ENCODE data around the gene MINDY4. TPM values are rescaled to one million over a fixed set of nuclear protein-coding genes. Genes with fewer than 3 reads are reported as not detected.

MINDY4 gene
- total RNA-seq, 5 donors from 2014 or later (not counting 1 experiment from before 2014, with no cell fraction given), result 0.60 to 1.7 (median 1.2) TPM

GRCh38 chr7:30864101-30864500, 92.9 kb downstream of the MINDY4 start:
- no peak overlapping the region for H3K4me3 ChIP-seq (ENCODE audit: control insufficient read depth in 1 of 2, extremely low read depth in 1 of 2, low read length in 1 of 2)
- POLR2A ChIA-PET, result no interaction called here
- Mint-ChIP-seq H3K36me3 (no peaks in the 10 kb centered on the region), H3K27ac (no peak overlapping the region), H3K27me3 (no peaks in the 10 kb centered on the region), H3K4me1 (no peaks in the 10 kb centered on the region), H3K4me3 (no peak overlapping the region), H3K9me3 (no peaks in the 10 kb centered on the region)
- WGBS (ENCODE audit: insufficient coverage), result 80% methylated on average over 1 of the region's 3 CpGs
- ATAC-seq (replicated peaks in 1 of 4) (no peak), DNase-seq (no peak)
- no peak overlapping the region for H3K27ac ChIP-seq (ENCODE audit: low read length)
- no peaks in the 10 kb centered on the region for H3K4me1 ChIP-seq (ENCODE audit: control insufficient read depth in 1 of 2, extremely low read depth in 1 of 2, insufficient read depth in 2 of 2, low read length in 2 of 2)
- CTCF ChIA-PET, result no interaction called here
- no peaks in the 10 kb centered on the region for H3K9me3 ChIP-seq
- peaks cover 0 to 4% of the 10 kb centered on the region in 2 experiments for H3K27me3 ChIP-seq (replicated peaks in 1 of 2; ENCODE audit: control insufficient read depth in 2 of 2, extremely low read depth in 1 of 2, insufficient read depth in 2 of 2, low read length in 1 of 2)
- no peaks in the 10 kb centered on the region for H3K36me3 ChIP-seq (ENCODE audit: control insufficient read depth in 2 of 2, extremely low read depth in 1 of 2, insufficient read depth in 1 of 2, low read length in 1 of 2)

DNA sequence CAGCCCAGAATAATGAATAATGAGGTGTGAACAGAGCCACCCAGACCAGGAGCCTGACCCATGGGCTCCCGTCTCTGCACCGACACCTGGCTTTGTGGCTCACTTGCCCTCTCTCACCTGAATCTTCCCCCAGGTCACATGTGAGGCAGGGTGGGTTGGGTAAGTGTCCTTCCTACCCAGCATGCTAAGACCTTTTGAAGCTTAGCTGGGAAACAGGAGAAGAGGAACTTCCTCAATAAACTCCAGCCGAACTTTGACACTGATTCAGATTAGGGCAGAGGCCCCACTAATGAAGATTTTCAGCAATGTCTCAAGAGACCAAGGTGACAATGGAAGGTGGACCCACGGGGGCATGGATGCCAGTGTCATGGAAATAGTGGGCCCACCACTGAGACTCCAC, 93.9 kb downstream of the MINDY4 start:
- Histone ChIP-seq H3K27me3 (replicated peaks in 1 of 2; ENCODE audit: control insufficient read depth in 2 of 2, extremely low read depth in 1 of 2, insufficient read depth in 2 of 2, low read length in 1 of 2) (peaks cover 0 to 4% of the 10 kb centered on the region in 2 experiments), H3K27ac (ENCODE audit: low read length) (no peak overlapping the region), H3K36me3 (ENCODE audit: control insufficient read depth in 2 of 2, extremely low read depth in 1 of 2, insufficient read depth in 1 of 2, low read length in 1 of 2) (no peaks in the 10 kb centered on the region), H3K9me3 (no peaks in the 10 kb centered on the region), H3K4me3 (ENCODE audit: control insufficient read depth in 1 of 2, extremely low read depth in 1 of 2, low read length in 1 of 2) (no peak overlapping the region), H3K4me1 (ENCODE audit: control insufficient read depth in 1 of 2, extremely low read depth in 1 of 2, insufficient read depth in 2 of 2, low read length in 2 of 2) (no peaks in the 10 kb centered on the region)
- no peaks in the 10 kb centered on the region for H3K9me3 Mint-ChIP-seq
- H3K4me1 Mint-ChIP-seq, result no peaks in the 10 kb centered on the region
- CTCF ChIA-PET, result no interaction called here
- H3K27me3 Mint-ChIP-seq, result no peaks in the 10 kb centered on the region
- H3K36me3 Mint-ChIP-seq, result no peaks in the 10 kb centered on the region
- ATAC-seq (replicated peaks in 1 of 4), result no peak
- no peak overlapping the region for H3K27ac Mint-ChIP-seq
- 75% methylated on average over 2 of the region's 4 CpGs for WGBS (ENCODE audit: insufficient coverage)
- no peak for DNase-seq
- POLR2A ChIA-PET, result no interaction called here
- no peak overlapping the region for H3K4me3 Mint-ChIP-seq

- no peak for DNase-seq
- ATAC-seq (replicated peaks in 1 of 4), result no peak
- H3K4me1 ChIP-seq (ENCODE audit: control insufficient read depth in 1 of 2, extremely low read depth in 1 of 2, insufficient read depth in 2 of 2, low read length in 2 of 2), result no peaks in the 10 kb centered on the region
- H3K27me3 Mint-ChIP-seq, result no peaks in the 10 kb centered on the region
- H3K4me3 ChIP-seq (ENCODE audit: control insufficient read depth in 1 of 2, extremely low read depth in 1 of 2, low read length in 1 of 2), result no peak overlapping the region
- CTCF ChIA-PET, result no interaction called here
- no peaks in the 10 kb centered on the region for H3K9me3 Mint-ChIP-seq
- no peaks in the 10 kb centered on the region for H3K4me1 Mint-ChIP-seq
- WGBS (ENCODE audit: insufficient coverage), result 93% methylated on average over 3 of the region's 4 CpGs
- POLR2A ChIA-PET, result no interaction called here
- no peak overlapping the region for H3K27ac ChIP-seq (ENCODE audit: low read length)
- H3K36me3 ChIP-seq (ENCODE audit: control insufficient read depth in 2 of 2, extremely low read depth in 1 of 2, insufficient read depth in 1 of 2, low read length in 1 of 2), result no peaks in the 10 kb centered on the region
- no peak overlapping the region for H3K27ac Mint-ChIP-seq
- H3K4me3 Mint-ChIP-seq, result no peak overlapping the region
- no peaks in the 10 kb centered on the region for H3K9me3 ChIP-seq
- H3K36me3 Mint-ChIP-seq, result no peaks in the 10 kb centered on the region
- H3K27me3 ChIP-seq (replicated peaks in 1 of 2; ENCODE audit: control insufficient read depth in 2 of 2, extremely low read depth in 1 of 2, insufficient read depth in 2 of 2, low read length in 1 of 2), result peaks cover 0 to 4% of the 10 kb centered on the region in 2 experiments
These were observed 94.6 kb downstream of the MINDY4 start for GRCh38 chr7:30865821-30866220.

- Histone ChIP-seq H3K36me3 (ENCODE audit: control insufficient read depth in 2 of 2, extremely low read depth in 1 of 2, insufficient read depth in 1 of 2, low read length in 1 of 2) (no peaks in the 10 kb centered on the region), H3K27ac (ENCODE audit: low read length) (no peak overlapping the region), H3K9me3 (no peaks in the 10 kb centered on the region), H3K4me3 (ENCODE audit: control insufficient read depth in 1 of 2, extremely low read depth in 1 of 2, low read length in 1 of 2) (no peak overlapping the region), H3K4me1 (ENCODE audit: control insufficient read depth in 1 of 2, extremely low read depth in 1 of 2, insufficient read depth in 2 of 2, low read length in 2 of 2) (no peaks in the 10 kb centered on the region), H3K27me3 (replicated peaks in 1 of 2; ENCODE audit: control insufficient read depth in 2 of 2, extremely low read depth in 1 of 2, insufficient read depth in 2 of 2, low read length in 1 of 2) (peaks cover 0 to 4% of the 10 kb centered on the region in 2 experiments)
- 86% methylated on average over 2 of the region's 7 CpGs for WGBS (ENCODE audit: insufficient coverage)
- Mint-ChIP-seq H3K9me3 (no peaks in the 10 kb centered on the region), H3K4me1 (no peaks in the 10 kb centered on the region), H3K27me3 (no peaks in the 10 kb centered on the region), H3K27ac (no peak overlapping the region), H3K4me3 (no peak overlapping the region), H3K36me3 (no peaks in the 10 kb centered on the region)
- ChIA-PET CTCF (no interaction called here), POLR2A (no interaction called here)
- ATAC-seq (replicated peaks in 1 of 4) (no peak), DNase-seq (no peak)
These were observed 95.7 kb downstream of the MINDY4 start for GRCh38 chr7:30866939-30867338.

DNA sequence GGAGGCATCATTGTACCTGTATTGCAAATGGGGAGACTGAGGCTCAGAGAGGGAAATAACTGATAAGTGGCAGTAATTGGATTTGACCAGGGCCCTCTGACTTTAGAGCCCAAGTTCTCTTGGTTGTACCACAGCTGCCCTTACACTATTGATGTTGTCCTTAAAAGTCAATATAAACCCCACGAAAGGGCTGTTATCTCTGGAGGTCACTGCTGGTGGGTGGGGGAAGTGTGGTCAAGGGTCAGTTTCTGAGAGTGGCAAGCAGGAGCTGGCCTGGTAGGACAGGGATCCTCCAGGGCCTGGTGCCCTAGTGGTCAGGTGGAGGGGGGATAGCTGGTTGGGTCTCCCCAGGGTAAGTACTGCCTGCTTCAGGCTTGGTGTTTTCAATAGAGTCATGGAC, 96.3 kb downstream of the MINDY4 start:
- no peaks in the 10 kb centered on the region for H3K36me3 Mint-ChIP-seq
- Histone ChIP-seq H3K27me3 (replicated peaks in 1 of 2; ENCODE audit: control insufficient read depth in 2 of 2, extremely low read depth in 1 of 2, insufficient read depth in 2 of 2, low read length in 1 of 2) (peaks cover 0 to 4% of the 10 kb centered on the region in 2 experiments), H3K36me3 (ENCODE audit: control insufficient read depth in 2 of 2, extremely low read depth in 1 of 2, insufficient read depth in 1 of 2, low read length in 1 of 2) (no peaks in the 10 kb centered on the region), H3K4me1 (ENCODE audit: control insufficient read depth in 1 of 2, extremely low read depth in 1 of 2, insufficient read depth in 2 of 2, low read length in 2 of 2) (no peaks in the 10 kb centered on the region), H3K9me3 (no peaks in the 10 kb centered on the region), H3K27ac (ENCODE audit: low read length) (no peak overlapping the region), H3K4me3 (ENCODE audit: control insufficient read depth in 1 of 2, extremely low read depth in 1 of 2, low read length in 1 of 2) (no peak overlapping the region)
- ChIA-PET CTCF (no interaction called here), POLR2A (no interaction called here)
- H3K27ac Mint-ChIP-seq, result no peak overlapping the region
- no peak overlapping the region for H3K4me3 Mint-ChIP-seq
- WGBS (ENCODE audit: insufficient coverage), result 100% methylated on average over 1 of the region's 1 CpG
- ATAC-seq (replicated peaks in 1 of 4), result no peak
- H3K4me1 Mint-ChIP-seq, result no peaks in the 10 kb centered on the region
- no peaks in the 10 kb centered on the region for H3K27me3 Mint-ChIP-seq
- H3K9me3 Mint-ChIP-seq, result no peaks in the 10 kb centered on the region
- DNase-seq, result no peak

- WGBS (ENCODE audit: insufficient coverage), result 84% methylated on average over 5 of the region's 13 CpGs
- H3K27ac Mint-ChIP-seq, result no peak overlapping the region
- H3K4me3 Mint-ChIP-seq, result no peak overlapping the region
- Histone ChIP-seq H3K9me3 (no peaks in the 10 kb centered on the region), H3K27ac (ENCODE audit: low read length) (no peak overlapping the region), H3K4me3 (ENCODE audit: control insufficient read depth in 1 of 2, extremely low read depth in 1 of 2, low read length in 1 of 2) (no peak overlapping the region), H3K36me3 (ENCODE audit: control insufficient read depth in 2 of 2, extremely low read depth in 1 of 2, insufficient read depth in 1 of 2, low read length in 1 of 2) (no peaks in the 10 kb centered on the region), H3K4me1 (ENCODE audit: control insufficient read depth in 1 of 2, extremely low read depth in 1 of 2, insufficient read depth in 2 of 2, low read length in 2 of 2) (no peaks in the 10 kb centered on the region), H3K27me3 (replicated peaks in 1 of 2; ENCODE audit: control insufficient read depth in 2 of 2, extremely low read depth in 1 of 2, insufficient read depth in 2 of 2, low read length in 1 of 2) (no peaks in the 10 kb centered on the region)
- ATAC-seq (replicated peaks in 1 of 4), result no peak
- H3K9me3 Mint-ChIP-seq, result no peaks in the 10 kb centered on the region
- H3K4me1 Mint-ChIP-seq, result no peaks in the 10 kb centered on the region
- CTCF ChIA-PET, result interaction anchor here in 1 of 2 donors (1.0 kb wide), 1 partner anchor 113 kb away, joined by 3 read pairs; no protein-coding TSS in a partner anchor
- peaks cover 3% of the 10 kb centered on the region for H3K36me3 Mint-ChIP-seq
- no peak for DNase-seq
- POLR2A ChIA-PET, result no interaction called here
- H3K27me3 Mint-ChIP-seq, result no peaks in the 10 kb centered on the region
These were observed 98.8 kb downstream of the MINDY4 start for GRCh38 chr7:30869794-30870611.

All from T-cell (primary cell).